Measurements from ENCODE around the gene TMEM150A. TPM values are rescaled to one million over a fixed set of nuclear protein-coding genes. Genes with fewer than 3 reads are reported as not detected.
A peak's percentile ranks its signal among the peaks of the same experiment; 100 is the strongest.

TMEM150A gene
- total and polyA plus RNA-seq, 2 of the 13 experiments (the other 11 are each of a cell fraction or from before 2014, with no cell fraction given) = 30.1 to 70.4 TPM

DNA sequence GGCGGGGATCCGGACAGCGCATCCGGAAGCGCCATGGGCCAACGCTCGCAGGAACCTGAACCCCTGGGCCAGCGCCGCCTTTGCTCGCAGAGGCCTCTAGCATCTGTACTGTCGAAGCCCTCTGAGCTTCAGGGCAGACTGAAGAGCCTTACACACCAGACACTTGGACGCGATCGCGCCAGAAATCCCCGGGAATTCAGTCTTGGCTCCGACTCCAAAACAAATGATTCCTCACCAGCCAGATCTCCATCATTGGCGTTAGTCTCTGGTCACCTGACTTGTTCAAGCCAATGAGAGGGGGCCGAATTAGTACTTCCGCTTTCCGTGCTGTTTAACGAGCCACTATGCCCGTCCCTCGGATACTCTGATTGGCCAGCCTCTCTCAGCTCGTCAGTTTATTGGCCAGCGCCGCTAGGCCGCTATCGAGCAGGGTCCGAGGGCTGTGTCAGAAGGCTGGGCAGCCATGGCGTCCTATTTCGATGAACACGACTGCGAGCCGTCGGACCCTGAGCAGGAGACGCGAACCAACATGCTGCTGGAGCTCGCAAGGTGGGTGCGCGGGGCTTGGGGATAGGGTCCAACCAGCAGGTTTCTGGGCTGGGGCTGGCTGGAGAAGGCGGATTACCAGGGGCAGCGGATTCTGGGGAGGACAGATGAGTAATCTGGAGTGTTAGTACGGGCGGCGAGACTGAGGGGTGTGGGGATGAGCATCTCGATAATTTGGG, 7.0 kb downstream of the TMEM150A start, which contains the start of gene RNF181 (continued):
- TF ChIP-seq, protein P1, sequence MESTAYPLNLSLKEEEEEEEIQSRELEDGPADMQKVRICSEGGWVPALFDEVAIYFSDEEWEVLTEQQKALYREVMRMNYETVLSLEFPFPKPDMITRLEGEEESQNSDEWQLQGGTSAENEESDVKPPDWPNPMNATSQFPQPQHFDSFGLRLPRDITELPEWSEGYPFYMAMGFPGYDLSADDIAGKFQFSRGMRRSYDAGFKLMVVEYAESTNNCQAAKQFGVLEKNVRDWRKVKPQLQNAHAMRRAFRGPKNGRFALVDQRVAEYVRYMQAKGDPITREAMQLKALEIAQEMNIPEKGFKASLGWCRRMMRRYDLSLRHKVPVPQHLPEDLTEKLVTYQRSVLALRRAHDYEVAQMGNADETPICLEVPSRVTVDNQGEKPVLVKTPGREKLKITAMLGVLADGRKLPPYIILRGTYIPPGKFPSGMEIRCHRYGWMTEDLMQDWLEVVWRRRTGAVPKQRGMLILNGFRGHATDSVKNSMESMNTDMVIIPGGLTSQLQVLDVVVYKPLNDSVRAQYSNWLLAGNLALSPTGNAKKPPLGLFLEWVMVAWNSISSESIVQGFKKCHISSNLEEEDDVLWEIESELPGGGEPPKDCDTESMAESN (CRISPR knock-in tag; conservative IDR thresholded peaks at IDR 0.05) = peak; percentile 37; the same call in 1 of the 2 replicates
- peak; percentile 22; the same call in 1 of the 2 replicates for TF ChIP-seq ZNF567 (CRISPR knock-in tag; IDR thresholded peaks at IDR 0.05; ENCODE audit: borderline replicate concordance)
- TF ChIP-seq, protein P2, sequence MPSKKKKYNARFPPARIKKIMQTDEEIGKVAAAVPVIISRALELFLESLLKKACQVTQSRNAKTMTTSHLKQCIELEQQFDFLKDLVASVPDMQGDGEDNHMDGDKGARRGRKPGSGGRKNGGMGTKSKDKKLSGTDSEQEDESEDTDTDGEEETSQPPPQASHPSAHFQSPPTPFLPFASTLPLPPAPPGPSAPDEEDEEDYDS (CRISPR knock-in tag; IDR thresholded peaks at IDR 0.05) = peak; percentile 88
- TF ChIP-seq, protein P3, sequence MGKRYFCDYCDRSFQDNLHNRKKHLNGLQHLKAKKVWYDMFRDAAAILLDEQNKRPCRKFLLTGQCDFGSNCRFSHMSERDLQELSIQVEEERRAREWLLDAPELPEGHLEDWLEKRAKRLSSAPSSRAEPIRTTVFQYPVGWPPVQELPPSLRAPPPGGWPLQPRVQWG (CRISPR knock-in tag; IDR thresholded peaks at IDR 0.05; ENCODE audit: borderline replicate concordance, low read depth) = no peak
- TF ChIP-seq, protein P4, sequence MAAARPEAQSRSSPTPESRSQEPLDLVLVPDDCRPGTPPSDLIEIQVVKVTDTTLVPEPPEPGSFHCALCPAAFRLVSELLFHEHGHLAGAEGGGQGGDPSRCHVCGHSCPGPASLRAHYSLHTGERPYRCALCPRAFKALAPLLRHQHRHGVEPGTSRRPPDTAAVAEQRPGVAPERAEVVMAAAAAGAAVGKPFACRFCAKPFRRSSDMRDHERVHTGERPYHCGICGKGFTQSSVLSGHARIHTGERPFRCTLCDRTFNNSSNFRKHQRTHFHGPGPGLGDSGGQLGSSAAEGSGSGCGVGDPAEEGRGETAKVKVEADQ (CRISPR knock-in tag; IDR thresholded peaks at IDR 0.05; ENCODE audit: borderline replicate concordance) = peak; percentile 86; the same call in 1 of the 2 replicates
- TF ChIP-seq HMG20A (CRISPR knock-in tag; IDR thresholded peaks at IDR 0.05; ENCODE audit: borderline replicate concordance) = no peak; the same call in 1 of the 2 replicates
- TF ChIP-seq, protein P5, sequence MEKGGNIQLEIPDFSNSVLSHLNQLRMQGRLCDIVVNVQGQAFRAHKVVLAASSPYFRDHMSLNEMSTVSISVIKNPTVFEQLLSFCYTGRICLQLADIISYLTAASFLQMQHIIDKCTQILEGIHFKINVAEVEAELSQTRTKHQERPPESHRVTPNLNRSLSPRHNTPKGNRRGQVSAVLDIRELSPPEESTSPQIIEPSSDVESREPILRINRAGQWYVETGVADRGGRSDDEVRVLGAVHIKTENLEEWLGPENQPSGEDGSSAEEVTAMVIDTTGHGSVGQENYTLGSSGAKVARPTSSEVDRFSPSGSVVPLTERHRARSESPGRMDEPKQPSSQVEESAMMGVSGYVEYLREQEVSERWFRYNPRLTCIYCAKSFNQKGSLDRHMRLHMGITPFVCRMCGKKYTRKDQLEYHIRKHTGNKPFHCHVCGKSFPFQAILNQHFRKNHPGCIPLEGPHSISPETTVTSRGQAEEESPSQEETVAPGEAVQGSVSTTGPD (CRISPR knock-in tag; IDR thresholded peaks at IDR 0.05) = no peak
- TF ChIP-seq, protein P6, sequence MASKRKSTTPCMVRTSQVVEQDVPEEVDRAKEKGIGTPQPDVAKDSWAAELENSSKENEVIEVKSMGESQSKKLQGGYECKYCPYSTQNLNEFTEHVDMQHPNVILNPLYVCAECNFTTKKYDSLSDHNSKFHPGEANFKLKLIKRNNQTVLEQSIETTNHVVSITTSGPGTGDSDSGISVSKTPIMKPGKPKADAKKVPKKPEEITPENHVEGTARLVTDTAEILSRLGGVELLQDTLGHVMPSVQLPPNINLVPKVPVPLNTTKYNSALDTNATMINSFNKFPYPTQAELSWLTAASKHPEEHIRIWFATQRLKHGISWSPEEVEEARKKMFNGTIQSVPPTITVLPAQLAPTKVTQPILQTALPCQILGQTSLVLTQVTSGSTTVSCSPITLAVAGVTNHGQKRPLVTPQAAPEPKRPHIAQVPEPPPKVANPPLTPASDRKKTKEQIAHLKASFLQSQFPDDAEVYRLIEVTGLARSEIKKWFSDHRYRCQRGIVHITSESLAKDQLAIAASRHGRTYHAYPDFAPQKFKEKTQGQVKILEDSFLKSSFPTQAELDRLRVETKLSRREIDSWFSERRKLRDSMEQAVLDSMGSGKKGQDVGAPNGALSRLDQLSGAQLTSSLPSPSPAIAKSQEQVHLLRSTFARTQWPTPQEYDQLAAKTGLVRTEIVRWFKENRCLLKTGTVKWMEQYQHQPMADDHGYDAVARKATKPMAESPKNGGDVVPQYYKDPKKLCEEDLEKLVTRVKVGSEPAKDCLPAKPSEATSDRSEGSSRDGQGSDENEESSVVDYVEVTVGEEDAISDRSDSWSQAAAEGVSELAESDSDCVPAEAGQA (IDR thresholded peaks at IDR 0.05; ENCODE audit: low read depth) = 0 out of 2 replicates have a peak, but pooled peaks have one; percentile 50
- TF ChIP-seq, protein P6 (CRISPR knock-in tag; IDR thresholded peaks at IDR 0.05; ENCODE audit: borderline replicate concordance) = no peak
- peak; percentile 18; the same call in 1 of the 2 replicates for TF ChIP-seq KLF11 (CRISPR knock-in tag; IDR thresholded peaks at IDR 0.05)
- TF ChIP-seq HDAC6 (IDR thresholded peaks at IDR 0.05; ENCODE audit: low read depth, low read length) = no peak
- no peak for TF ChIP-seq HCFC1 (IDR thresholded peaks at IDR 0.05; ENCODE audit: low read depth, low read length)
- peak; percentile 84 for TF ChIP-seq SP4 (CRISPR knock-in tag; IDR thresholded peaks at IDR 0.05)
- peak; percentile 60 for TF ChIP-seq ZNF777 (CRISPR knock-in tag; IDR thresholded peaks at IDR 0.05)
- TF ChIP-seq, protein P7, sequence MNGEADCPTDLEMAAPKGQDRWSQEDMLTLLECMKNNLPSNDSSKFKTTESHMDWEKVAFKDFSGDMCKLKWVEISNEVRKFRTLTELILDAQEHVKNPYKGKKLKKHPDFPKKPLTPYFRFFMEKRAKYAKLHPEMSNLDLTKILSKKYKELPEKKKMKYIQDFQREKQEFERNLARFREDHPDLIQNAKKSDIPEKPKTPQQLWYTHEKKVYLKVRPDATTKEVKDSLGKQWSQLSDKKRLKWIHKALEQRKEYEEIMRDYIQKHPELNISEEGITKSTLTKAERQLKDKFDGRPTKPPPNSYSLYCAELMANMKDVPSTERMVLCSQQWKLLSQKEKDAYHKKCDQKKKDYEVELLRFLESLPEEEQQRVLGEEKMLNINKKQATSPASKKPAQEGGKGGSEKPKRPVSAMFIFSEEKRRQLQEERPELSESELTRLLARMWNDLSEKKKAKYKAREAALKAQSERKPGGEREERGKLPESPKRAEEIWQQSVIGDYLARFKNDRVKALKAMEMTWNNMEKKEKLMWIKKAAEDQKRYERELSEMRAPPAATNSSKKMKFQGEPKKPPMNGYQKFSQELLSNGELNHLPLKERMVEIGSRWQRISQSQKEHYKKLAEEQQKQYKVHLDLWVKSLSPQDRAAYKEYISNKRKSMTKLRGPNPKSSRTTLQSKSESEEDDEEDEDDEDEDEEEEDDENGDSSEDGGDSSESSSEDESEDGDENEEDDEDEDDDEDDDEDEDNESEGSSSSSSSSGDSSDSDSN (CRISPR knock-in tag; IDR thresholded peaks at IDR 0.05) = peak; percentile 81
